Measurements from ENCODE around the gene ZNF385A.

The ZNF385A gene

DNA sequence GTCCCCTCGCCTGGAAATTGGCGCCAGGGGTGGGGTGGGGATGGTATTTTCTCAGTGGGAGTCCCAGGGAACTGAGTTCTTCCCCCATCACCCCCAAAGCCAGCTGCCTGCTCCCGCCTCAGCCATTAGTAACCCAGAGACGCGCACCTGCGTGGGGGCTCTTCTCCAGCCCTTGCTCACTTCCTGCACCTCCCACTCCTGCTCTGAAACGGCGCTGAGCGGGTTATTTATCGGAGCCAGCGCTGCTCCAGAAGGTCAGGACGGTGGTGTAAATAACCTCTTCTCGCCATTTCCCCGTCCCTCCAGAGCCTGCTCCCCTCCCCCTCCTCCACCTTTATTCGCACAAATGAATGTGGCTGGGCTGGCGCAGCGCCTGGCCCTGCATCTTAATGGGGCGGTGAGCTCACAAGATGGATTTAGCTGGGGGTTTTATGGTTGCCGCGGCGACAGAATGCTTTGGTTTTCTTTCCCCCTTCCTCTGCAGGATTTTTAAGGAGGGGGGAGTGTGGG, 32.5 kb downstream of the ZNF385A start:
- no peak overlapping the region for H3K4me2 ChIP-seq (ENCODE audit: low read depth, low read length, poor library complexity, severe bottlenecking)
- no peak overlapping the region for H3K4me3 ChIP-seq (ENCODE audit: low read length, poor library complexity, severe bottlenecking)
- H3K4me1 ChIP-seq (ENCODE audit: insufficient read depth, low read length, poor library complexity, severe bottlenecking): peaks cover 10% of the 10 kb centered on the region

DNA sequence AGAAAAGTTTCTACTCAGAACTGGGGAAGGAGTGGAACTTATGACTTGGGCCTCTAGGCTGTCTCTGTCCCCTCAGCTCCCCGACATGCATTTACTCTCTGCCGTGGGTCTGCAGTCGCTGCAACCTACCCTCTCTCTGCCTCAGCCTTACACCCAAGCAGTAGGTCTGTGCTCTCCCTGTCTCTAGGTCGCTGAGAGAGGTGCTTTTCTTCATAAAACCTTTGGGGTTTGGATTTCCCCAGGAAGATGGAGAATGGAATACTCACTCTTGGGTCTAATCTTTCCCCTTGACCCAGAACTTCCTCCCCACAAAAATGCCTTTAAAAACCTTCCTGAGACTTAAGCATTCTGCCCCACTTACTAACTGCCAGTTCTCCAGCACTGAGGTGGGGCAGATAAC, 33.2 kb downstream of the ZNF385A start:
- no peaks in the 10 kb centered on the region for H3K9me3 ChIP-seq (ENCODE audit: insufficient read depth, low read depth, low read length)
- H3K27me3 ChIP-seq (ENCODE audit: insufficient read depth, low read length, poor library complexity, severe bottlenecking): no peaks in the 10 kb centered on the region
- H3K4me3 ChIP-seq (ENCODE audit: low read length, poor library complexity, severe bottlenecking): no peak overlapping the region
- no peak overlapping the region for H3K4me2 ChIP-seq (ENCODE audit: low read depth, low read length, poor library complexity, severe bottlenecking)
- H3K79me2 ChIP-seq (ENCODE audit: insufficient read depth, low read length): no peaks in the 10 kb centered on the region
- TF ChIP-seq, protein P1, sequence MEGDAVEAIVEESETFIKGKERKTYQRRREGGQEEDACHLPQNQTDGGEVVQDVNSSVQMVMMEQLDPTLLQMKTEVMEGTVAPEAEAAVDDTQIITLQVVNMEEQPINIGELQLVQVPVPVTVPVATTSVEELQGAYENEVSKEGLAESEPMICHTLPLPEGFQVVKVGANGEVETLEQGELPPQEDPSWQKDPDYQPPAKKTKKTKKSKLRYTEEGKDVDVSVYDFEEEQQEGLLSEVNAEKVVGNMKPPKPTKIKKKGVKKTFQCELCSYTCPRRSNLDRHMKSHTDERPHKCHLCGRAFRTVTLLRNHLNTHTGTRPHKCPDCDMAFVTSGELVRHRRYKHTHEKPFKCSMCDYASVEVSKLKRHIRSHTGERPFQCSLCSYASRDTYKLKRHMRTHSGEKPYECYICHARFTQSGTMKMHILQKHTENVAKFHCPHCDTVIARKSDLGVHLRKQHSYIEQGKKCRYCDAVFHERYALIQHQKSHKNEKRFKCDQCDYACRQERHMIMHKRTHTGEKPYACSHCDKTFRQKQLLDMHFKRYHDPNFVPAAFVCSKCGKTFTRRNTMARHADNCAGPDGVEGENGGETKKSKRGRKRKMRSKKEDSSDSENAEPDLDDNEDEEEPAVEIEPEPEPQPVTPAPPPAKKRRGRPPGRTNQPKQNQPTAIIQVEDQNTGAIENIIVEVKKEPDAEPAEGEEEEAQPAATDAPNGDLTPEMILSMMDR (conservative IDR thresholded peaks at IDR 0.05; ENCODE audit: low read length): no peak
- no peak for TF ChIP-seq EZH2phosphoT487 (IDR thresholded peaks at IDR 0.05; ENCODE audit: borderline replicate concordance)
- no peaks in the 10 kb centered on the region for H4K20me1 ChIP-seq (ENCODE audit: insufficient read depth, low read length, poor library complexity, severe bottlenecking)
- peaks cover 39% of the 10 kb centered on the region; the same call in 1 of the 2 replicates for H3K36me3 ChIP-seq (ENCODE audit: insufficient read depth, low read length)
- no peaks in the 10 kb centered on the region for H3F3A ChIP-seq (ENCODE audit: low read depth)
- no peak overlapping the region for H3K9ac ChIP-seq (ENCODE audit: low read depth, low read length, poor library complexity, severe bottlenecking)
- H2AFZ ChIP-seq (ENCODE audit: low read length): no peak overlapping the region
- no peaks in the 10 kb centered on the region for H3K9me2 ChIP-seq (replicated peaks; ENCODE audit: low read depth, low read length)
- peaks cover 3% of the 10 kb centered on the region for H3K4me1 ChIP-seq (ENCODE audit: insufficient read depth, low read length, poor library complexity, severe bottlenecking)

More for the DNA sequence above, 32.5 kb downstream of the ZNF385A start:
- Histone ChIP-seq H2AFZ (ENCODE audit: low read length) (no peak overlapping the region), H3K36me3 (ENCODE audit: insufficient read depth, low read length) (peaks cover 33% of the 10 kb centered on the region; the same call in 1 of the 2 replicates), H4K20me1 (ENCODE audit: insufficient read depth, low read length, poor library complexity, severe bottlenecking) (no peaks in the 10 kb centered on the region), H3K9me3 (ENCODE audit: insufficient read depth, low read depth, low read length) (no peaks in the 10 kb centered on the region), H3K27me3 (ENCODE audit: insufficient read depth, low read length, poor library complexity, severe bottlenecking) (no peaks in the 10 kb centered on the region), H3K9ac (ENCODE audit: low read depth, low read length, poor library complexity, severe bottlenecking) (no peak overlapping the region), H3K9me2 (replicated peaks; ENCODE audit: low read depth, low read length) (no peaks in the 10 kb centered on the region), H3F3A (ENCODE audit: low read depth) (no peaks in the 10 kb centered on the region), H3K79me2 (ENCODE audit: insufficient read depth, low read length) (no peaks in the 10 kb centered on the region)
- TF ChIP-seq, protein P1 (conservative IDR thresholded peaks at IDR 0.05; ENCODE audit: low read length): no peak
- TF ChIP-seq EZH2phosphoT487 (IDR thresholded peaks at IDR 0.05; ENCODE audit: borderline replicate concordance): no peak

DNA sequence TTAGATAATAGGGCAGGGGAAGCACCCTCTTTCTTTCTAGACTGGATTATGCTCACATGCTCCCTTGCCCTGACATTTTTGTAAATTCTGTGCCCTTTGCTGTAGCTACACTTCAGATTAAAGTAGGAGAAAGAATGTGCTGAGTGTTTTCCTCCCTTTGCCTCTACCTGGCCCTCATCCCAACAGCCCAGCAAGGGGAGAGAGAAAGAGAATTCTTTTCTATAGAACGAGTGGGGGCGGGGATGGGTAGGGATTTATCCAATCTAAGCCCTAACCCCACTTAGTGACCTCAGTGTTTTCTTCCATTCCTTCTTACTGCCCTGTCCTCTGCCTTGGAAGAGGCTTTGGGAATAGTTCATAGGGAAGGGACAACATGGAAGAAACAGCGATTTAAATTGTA, 33.8 kb downstream of the ZNF385A start:
- Histone ChIP-seq H3K9me2 (replicated peaks; ENCODE audit: low read depth, low read length) (no peaks in the 10 kb centered on the region), H2AFZ (ENCODE audit: low read length) (no peak overlapping the region), H3K27me3 (ENCODE audit: insufficient read depth, low read length, poor library complexity, severe bottlenecking) (no peaks in the 10 kb centered on the region), H4K20me1 (ENCODE audit: insufficient read depth, low read length, poor library complexity, severe bottlenecking) (no peaks in the 10 kb centered on the region), H3K36me3 (ENCODE audit: insufficient read depth, low read length) (peaks cover 39% of the 10 kb centered on the region; the same call in 1 of the 2 replicates), H3F3A (ENCODE audit: low read depth) (no peaks in the 10 kb centered on the region), H3K4me1 (ENCODE audit: insufficient read depth, low read length, poor library complexity, severe bottlenecking) (no peaks in the 10 kb centered on the region), H3K9me3 (ENCODE audit: insufficient read depth, low read depth, low read length) (no peaks in the 10 kb centered on the region), H3K9ac (ENCODE audit: low read depth, low read length, poor library complexity, severe bottlenecking) (no peak overlapping the region), H3K4me3 (ENCODE audit: low read length, poor library complexity, severe bottlenecking) (no peak overlapping the region), H3K4me2 (ENCODE audit: low read depth, low read length, poor library complexity, severe bottlenecking) (no peak overlapping the region), H3K79me2 (ENCODE audit: insufficient read depth, low read length) (no peaks in the 10 kb centered on the region)
- TF ChIP-seq, protein P1 (conservative IDR thresholded peaks at IDR 0.05; ENCODE audit: low read length): no peak
- TF ChIP-seq EZH2phosphoT487 (IDR thresholded peaks at IDR 0.05; ENCODE audit: borderline replicate concordance): no peak

Data from Loucy (cell line).